NCI-H82 (cell line): Measurements from ENCODE around the gene CTNND2.
A peak's percentile ranks its signal among the peaks of the same experiment; 100 is the strongest.
"Not testable (repeated sequence)": the region's sequence is repeated elsewhere in the genome, so short reads cannot be mapped to it uniquely, and the experiment has no call there.

Experiments
- DNase-seq: peaks from one replicate; lab custom pipeline; 2025; lab: John Stamatoyannopoulos, UW

Gene CTNND2

DNA sequence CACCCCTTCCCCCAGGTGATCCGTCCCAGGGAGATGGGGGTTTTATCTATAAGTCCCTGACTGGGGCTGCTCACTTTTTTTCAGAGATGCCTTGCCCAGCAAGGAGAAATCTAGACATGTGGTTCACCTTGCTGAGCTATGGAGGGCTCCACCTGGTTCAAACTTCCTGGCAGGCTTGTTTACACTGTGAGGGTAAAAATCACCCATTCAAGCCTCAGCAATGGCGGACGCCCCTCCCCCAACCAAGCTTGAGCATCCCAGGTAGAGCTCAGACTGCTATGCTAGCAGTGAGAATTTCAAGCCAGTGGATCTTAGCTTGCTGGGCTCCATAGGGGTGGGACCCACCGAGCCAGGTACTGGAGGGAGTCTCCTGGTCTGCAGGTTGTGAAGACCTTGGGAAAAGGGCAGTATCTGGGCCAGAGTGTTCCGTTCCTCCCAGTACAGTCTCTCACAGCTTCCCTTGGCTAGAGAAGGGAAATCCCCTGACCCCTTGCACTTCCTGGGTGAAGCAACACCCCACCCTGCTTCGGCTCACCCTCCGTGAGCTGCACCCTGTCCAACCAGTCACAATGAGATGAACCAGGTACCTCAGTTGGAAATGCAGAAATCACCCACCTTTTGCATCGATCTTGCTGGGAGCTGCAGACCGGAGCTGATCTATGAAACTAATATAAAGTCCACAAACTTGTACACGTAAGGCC is 231.7 kb downstream of the CTNND2 start:
- no peak for DNase-seq

- no peak for DNase-seq
Observed at GRCh38 chr5:11658376-11658775, 245.9 kb downstream of the CTNND2 start.

DNA sequence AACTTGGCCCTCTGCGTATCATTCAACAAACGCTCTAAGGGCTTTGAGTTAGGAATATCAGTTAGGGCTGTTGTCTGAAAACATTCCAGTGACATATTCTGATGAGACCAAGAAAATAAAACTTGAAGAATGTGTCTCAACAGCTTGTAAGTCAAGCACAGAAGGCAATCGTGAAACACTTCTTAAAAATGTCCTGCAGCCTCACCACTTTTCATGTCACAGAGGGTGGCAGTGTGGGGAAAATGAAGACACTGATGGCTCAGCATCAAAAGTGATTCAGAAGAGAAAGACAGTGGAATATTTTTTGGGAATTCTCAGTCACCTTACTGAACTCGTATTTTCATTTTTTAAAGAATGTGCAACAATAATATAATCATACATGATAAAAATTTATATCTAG is 247.3 kb downstream of the CTNND2 start:
- DNase-seq: no peak

- no peak for DNase-seq
Observed at GRCh38 chr5:11655681-11656080, 248.6 kb downstream of the CTNND2 start.

DNA sequence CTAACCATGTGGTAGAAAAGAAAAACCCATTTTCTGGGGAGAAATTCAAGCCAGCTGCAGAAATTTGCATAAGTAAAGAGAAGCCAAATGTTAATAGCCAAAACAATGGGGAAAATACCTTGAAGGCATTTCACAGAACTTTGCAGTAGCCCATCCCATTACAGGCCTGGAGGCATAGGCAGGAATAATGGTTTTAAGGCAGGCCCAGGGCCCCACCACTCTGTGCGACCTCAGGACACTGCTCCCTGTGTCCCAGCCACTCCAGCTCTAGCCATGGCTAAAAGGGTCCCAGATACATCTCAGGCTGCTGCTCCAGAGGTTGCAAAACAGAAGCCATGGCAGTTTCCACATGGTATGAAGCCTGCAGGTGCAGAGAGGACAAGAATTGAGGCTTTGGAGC is 253.3 kb downstream of the CTNND2 start:
- DNase-seq: no peak

GRCh38 chr5:11646141-11646540 is 258.1 kb downstream of the CTNND2 start:
- no peak for DNase-seq

DNA sequence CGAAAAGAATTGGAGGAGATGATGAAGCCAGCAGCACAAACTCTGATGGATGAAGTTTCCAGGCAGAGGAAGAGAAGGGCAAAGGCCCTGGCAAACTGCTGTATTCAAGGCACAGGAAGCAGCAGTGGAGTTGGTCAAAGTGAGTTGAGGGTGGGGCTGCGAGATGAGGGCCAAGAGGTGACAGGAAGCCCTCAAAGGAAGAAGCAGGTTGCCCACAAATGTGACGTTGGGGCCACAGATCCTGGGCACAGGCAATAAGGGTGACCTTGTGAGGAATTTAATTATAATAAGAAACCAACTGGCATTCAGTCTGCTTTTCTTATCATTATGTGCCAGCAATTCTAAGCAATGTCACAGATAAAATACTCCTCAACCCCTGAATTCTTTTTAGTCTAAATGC is 261.8 kb downstream of the CTNND2 start:
- DNase-seq: no peak

GRCh38 chr5:11640158-11640873 is 263.9 kb downstream of the CTNND2 start:
- DNase-seq: no peak

- no peak for DNase-seq
Observed at GRCh38 chr5:11622785-11623184, 281.5 kb downstream of the CTNND2 start.

- DNase-seq: no peak
Observed at GRCh38 chr5:11620172-11620571, 284.1 kb downstream of the CTNND2 start.

- peak; percentile 24 for DNase-seq
Observed at GRCh38 chr5:11619339-11620024, 284.8 kb downstream of the CTNND2 start.

DNA sequence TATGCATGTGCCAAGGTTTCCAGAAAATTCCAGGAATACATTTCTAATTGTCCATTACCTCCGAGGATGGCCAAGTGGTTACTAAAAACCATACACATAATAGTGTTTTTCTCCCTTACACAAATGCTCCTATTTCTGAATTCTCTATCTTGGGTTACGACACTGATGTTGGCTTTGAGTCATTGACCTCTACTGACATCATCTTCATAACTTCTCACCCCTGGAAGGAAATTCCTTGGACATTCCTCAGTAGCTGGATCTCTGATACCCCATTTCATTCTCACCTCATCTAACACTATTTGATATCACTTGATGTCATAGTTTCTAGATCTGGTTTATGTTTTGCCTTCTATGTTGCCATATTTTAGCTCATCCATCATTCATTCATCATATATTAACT is 287.2 kb downstream of the CTNND2 start:
- no peak for DNase-seq

DNA sequence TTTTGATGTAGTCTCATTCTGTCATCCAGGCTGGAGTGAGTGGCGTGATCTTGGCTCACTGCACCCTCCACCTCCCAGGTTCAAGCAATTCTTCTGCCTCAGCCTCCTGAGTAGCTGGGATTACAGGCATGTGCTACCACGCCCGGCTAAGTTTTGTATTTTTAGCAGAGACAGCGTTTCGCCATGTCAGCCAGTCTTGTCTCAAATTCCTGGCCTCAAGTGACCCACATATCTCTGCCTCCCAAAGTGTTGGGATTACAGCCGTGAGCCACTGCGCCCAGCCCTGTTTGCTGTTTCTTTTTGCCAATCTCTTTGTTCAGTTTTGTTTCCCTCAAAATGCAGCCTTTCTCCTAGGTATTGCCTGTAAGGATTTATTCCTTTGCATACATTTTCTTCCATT is 287.6 kb downstream of the CTNND2 start:
- DNase-seq: not testable (repeated sequence)

DNA sequence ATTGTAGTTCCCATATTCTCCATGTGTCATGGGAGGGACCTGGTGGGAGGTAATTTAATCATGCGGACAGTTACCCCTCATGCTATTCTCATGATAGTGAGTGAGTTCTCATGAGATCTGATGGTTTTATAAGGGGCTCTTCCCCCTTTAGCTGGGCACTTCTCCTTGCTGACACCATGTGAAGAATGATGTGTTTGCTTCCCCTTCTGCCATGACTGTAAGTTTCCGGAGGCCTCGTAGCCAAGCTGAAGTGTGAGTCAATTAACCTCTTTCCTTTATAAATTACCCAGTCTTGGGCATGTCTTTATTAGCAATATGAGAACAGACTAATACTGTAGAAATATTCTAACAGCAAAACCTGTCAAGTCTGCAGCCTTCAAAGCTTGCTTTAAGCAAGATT is 293.2 kb downstream of the CTNND2 start:
- no peak for DNase-seq

GRCh38 chr5:11609570-11610303 is 294.5 kb downstream of the CTNND2 start:
- DNase-seq: no peak

GRCh38 chr5:11608530-11608929 is 295.7 kb downstream of the CTNND2 start:
- no peak for DNase-seq

- DNase-seq: no peak
Observed at GRCh38 chr5:11607944-11608483, 296.2 kb downstream of the CTNND2 start.

DNA sequence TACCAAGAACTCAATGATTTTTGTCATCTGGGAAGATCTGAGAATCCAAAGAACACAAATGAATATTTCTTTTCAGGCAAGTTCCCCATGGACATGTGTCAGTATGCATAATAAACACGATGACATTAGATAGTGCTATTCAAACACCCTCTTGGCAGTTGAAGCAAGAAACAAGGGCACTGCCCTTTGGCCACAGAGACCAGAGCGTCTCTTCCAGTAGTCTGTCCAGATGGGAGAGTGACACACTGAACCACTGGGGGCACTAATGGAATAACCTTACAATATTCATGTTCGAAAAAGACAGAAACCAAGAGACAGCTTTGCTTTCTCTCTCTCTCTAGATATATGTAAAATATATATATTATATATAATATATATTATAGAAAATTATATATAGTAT is 301.9 kb downstream of the CTNND2 start:
- DNase-seq: no peak

GRCh38 chr5:11599499-11599898 is 304.7 kb downstream of the CTNND2 start:
- DNase-seq: no peak

DNA sequence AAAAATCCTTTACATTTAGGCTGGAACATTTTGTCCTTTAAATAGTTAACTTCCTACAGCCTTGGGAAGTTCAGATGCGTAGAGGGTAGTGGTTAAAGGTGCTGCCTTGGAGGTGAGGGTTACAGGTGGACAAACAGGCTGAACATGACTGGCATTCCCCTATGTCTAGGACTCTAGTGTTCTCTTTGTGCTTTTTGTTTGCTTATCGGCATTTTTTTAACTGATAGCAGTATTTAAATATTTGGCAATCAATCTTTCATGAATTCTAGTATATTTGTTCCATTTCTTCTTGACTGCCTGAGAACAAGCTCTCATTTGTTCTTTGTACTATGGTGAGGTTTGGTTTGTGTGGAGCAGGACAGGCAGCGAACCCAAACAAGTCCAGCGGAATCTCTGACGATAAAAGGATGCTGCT is 307.6 kb downstream of the CTNND2 start:
- no peak for DNase-seq

- DNase-seq: no peak
Observed at GRCh38 chr5:11596185-11596584, 308.1 kb downstream of the CTNND2 start.

- DNase-seq: no peak
Observed at GRCh38 chr5:11595045-11595444, 309.2 kb downstream of the CTNND2 start.
